NCI-H345 treated with DMSO at 0.1 percent for 48 hours (cell line): ENCODE data around the gene NBPF6.
"Not testable (repeated sequence)": the region's sequence is repeated elsewhere in the genome, so short reads cannot be mapped to it uniquely, and the experiment has no call there.

Source experiments
- DNase-seq: peaks from one replicate; lab custom pipeline; 2025; ENCODE audit not compliant: unreplicated experiment; lab: John Stamatoyannopoulos, UW

NBPF6 gene

DNA sequence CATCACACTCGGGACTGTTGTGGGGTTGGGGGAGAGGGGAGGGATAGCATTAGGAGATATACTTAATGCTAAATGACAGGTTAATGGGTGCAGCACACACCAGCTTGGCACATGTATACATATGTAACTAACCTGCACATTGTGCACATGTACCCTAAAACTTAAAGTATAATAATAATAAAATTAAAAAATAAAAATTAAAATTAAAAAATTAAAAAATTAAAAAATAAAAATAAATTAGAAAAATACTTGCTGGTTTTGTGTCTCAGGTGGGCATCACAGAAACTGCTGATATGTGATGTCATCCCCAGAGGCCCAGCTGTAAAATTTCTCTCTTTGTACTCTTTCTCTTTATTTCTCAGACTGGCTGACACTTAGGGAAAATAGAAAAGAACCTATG lies 44.9 kb downstream of the NBPF6 start:
- DNase-seq: not testable (repeated sequence)

DNA sequence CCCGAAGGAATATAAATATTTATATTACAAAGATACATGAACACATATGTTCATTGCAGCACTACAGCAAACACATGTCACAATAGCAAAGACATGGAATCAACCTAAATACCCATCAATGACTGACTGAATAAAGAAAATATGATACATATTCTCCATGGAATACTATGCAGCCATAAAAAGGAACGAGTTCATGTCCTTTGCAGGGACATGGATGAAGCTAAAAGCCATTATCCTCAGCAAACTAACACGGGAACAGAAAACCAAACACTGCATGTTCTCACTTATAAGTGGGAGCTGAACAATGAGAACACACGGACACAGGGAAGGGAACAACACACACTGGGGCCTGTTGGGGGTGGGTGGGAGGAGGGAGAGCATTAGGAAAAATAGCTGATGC lies 46.7 kb downstream of the NBPF6 start:
- DNase-seq: not testable (repeated sequence)

- DNase-seq: no peak
Measured at GRCh38 chr1:108502138-108502537, 52.0 kb downstream of the NBPF6 start.

DNA sequence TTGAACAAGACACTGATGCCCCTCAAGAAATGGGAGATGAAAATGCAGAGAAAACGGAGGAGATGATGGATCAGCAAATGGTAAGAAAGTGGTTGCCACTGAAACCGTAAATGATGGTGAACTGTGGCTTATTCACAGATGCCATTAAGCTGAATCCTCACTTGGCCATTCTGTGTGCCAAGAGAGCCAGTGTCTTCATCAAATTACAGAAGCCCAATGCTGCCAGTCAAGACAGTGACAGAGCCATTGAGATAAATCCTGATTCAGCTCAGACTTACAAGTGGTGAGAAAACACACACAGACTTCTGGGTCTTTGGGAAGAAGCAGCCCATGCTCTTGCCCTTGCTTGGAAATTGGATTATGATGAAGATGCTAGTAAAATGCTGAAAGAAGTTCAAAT lies 52.5 kb downstream of the NBPF6 start:
- no peak for DNase-seq

DNA sequence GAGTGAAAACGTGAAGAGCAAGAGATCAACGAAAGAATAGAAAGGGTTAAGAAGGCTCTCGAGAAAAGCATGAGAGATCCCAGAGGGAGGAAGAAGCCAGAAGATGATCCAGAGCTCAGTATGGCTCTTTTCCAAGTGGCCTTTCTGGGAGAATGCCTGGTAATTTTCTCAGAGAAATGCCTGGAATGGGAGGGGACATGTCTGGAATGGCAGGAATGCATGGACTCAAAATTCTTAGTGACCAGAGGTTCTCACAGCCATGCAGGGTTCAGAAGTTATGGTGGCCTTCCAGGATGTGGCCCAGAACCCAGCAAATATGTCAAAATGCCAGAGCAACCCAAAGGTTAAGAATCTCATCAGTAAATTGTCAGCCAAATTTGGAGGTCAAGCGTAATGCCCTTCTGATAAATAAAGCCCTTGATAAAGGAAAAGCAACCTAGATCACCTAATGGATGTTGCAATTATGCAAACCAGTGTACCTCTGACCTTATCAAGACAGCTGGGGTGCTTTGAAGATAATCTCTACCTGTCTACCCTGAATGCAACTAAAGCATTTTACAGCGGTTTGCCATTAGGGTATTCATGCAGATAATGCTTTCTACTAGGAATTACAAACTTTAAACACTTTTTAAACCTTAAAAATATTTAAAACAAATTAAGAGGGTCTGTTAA lies 53.1 kb downstream of the NBPF6 start:
- DNase-seq: no peak

DNA sequence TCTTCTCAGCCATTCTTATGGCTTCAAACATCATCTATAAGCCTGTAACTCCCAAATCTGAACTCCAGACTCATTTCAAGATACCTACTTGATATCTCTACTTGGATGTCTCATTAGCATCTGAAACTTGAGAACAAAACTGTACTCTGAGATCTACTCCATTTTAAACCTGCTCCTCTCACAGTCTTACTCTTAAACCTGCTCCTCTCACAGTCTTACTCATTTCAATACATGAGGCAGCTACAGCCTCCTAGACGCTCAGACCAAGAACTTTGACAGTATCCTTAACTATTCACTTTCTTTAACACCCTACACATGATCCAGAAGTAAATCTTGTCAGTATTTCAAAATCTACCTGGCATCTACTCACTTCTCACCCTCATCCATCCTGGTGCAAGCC lies 54.3 kb downstream of the NBPF6 start:
- no peak for DNase-seq

DNA sequence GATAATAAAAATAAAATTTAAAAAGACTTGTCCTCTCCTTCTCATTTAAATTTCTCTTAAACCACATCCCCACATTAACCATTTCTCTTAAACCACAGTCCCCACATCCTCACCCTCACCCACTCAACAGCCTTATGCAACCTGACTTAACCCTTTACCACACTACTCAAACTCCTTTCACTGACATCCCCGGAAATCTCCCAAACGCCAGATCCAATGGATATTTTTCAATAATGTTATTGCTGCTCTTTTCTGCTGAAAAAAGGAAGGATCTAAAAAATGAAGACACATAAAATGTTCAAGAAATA lies 55.6 kb downstream of the NBPF6 start:
- no peak for DNase-seq

GRCh38 chr1:108511764-108512163 lies 61.6 kb downstream of the NBPF6 start:
- DNase-seq: no peak

DNA sequence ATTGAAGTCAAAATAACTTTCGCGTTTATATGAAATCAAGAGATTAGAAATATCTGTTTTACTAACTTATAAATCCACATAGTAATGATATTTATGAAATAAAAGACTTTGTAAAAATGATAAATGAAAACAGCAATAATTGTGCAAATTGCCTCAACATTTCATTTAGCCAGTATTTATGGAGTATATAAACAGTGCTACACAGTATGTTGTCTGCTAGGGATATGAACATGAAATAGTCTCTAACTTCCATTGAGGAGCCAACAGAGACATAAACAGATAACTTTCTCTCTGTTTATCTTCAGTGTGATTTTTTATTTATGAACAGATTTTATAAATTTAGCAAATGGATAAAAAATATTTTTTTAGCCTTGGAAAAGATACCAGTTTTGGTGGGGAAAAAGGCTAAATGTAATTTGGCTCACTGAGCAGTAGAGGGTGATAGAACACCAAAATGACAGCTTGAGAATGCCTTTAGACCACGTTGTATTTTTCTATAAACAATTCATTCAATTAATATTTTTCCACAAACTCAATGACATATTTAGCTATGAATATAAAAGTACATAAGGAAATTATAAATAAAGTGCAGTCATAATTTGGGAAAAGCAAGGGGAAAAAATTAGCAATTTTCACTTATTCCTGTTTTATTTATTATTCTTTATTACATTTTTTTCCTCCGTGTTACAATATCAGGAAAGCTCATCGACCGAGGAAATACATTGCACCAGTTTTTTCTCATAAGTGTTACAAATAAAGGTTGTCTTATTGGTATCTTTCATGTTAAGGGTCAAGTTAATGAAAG lies 62.3 kb downstream of the NBPF6 start:
- peak; percentile 25 for DNase-seq

GRCh38 chr1:108513044-108513415 lies 62.9 kb downstream of the NBPF6 start:
- DNase-seq: no peak

DNA sequence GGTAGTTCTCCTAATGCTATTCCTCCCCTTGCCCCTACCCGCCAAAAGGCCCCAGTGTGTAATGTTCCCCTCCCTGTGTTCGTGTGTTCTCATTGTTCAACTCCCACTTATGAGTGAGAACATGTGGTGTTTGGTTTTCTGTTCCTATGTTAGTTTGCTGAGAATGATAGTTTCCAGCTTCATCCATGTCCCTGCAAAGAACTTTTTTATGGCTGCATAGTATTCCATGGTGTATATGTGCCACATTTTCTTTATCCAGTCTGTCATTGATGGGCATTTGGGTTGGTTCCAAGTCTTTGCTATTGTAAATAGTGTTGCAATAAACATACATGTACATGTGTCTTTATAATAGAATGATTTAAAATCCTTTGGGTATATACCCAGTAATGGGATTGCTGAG lies 63.8 kb downstream of the NBPF6 start:
- DNase-seq: not testable (repeated sequence)

- DNase-seq: not testable (repeated sequence)
Measured at GRCh38 chr1:108517301-108517897, 67.3 kb downstream of the NBPF6 start.
